IPS-15b (cell line): ENCODE measurements around the gene RARRES2.
"Not testable (repeated sequence)": the region's sequence is repeated elsewhere in the genome, so short reads cannot be mapped to it uniquely, and the experiment has no call there.

Source experiments
- H3K27me3 ChIP-seq: one replicate; pipeline ENCODE4 v1.6.1; 2013; ENCODE audit warnings: low read length; ENCODE audit not compliant: control insufficient read depth, insufficient read depth
- H3K36me3 ChIP-seq: one replicate; pipeline ENCODE4 v1.6.1; 2013; ENCODE audit warnings: low read length; ENCODE audit not compliant: control insufficient read depth, insufficient read depth
- H3K4me1 ChIP-seq: one replicate; pipeline ENCODE4 v1.6.1; 2013; ENCODE audit warnings: mild to moderate bottlenecking, low read length; ENCODE audit not compliant: control insufficient read depth, insufficient read depth
- H3K4me3 ChIP-seq: one replicate; pipeline ENCODE4 v1.5.1; 2013; ENCODE audit warnings: low read depth, low read length
- H3K9ac ChIP-seq: one replicate; pipeline ENCODE4 v1.6.1; 2013; ENCODE audit warnings: low read depth, mild to moderate bottlenecking, low read length
- H3K9me3 ChIP-seq: one replicate; pipeline ENCODE4 v1.6.1; 2013; ENCODE audit warnings: mild to moderate bottlenecking, low read length; ENCODE audit not compliant: control insufficient read depth, insufficient read depth

RARRES2 gene

DNA sequence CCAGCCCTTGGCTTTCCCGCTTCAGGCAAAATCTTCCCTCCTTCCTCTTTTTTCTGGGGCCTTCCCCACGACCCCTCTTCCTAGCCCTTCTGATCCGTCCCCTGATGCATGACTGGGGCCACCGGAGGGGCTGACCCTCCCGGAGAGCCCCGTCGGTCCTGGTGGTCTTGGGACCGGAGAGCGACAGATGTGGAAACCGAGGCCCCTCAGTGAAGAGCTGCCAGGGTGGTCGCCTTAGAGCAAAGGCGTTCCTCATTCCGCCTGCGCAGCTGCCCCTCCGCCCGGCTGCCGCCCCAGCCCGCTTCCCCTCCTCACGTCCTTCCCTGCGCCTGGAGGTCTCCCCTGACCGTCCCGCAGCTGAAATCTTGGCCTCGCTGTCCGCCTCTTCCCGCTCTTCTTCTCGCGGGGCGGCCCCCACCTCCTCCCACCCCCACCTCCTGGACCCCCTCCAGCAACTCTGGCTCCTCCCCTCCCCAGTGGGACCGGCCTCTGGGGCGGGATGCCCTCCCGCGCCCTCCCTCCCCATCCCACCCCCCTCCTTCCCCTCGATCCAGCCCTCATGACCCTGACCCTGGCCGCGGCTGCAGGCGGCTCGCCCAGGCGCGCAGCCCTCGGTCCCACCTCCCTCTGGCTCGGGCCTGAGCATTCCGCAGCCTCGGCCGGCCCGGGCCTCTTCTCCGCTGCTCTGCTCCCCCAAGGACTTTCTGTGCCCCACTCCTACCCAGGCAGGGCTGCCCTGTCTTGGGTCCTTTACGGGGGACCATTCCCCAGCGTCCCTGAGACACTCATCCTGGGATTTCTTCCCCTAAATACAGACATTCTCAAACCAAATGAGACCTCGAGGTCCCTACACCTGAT lies at the start of gene RARRES2:
Gene RARRES2 (minus strand): TSS at position 367 of the 858 bp plus-strand sequence. CDS start 1,020 bp downstream, outside the sequence.
- H3K9me3 ChIP-seq: no peaks in the 10 kb centered on the region
- H3K9ac ChIP-seq: peak within 1 kb of the TSS; percentile 65
- peak within 1 kb of the TSS; percentile 78 for H3K4me3 ChIP-seq
- H3K4me1 ChIP-seq: peaks cover 24% of the 10 kb centered on the region
- H3K27me3 ChIP-seq: peaks cover 30% of the 10 kb centered on the region
- peaks cover 28% of the 10 kb centered on the region for H3K36me3 ChIP-seq

DNA sequence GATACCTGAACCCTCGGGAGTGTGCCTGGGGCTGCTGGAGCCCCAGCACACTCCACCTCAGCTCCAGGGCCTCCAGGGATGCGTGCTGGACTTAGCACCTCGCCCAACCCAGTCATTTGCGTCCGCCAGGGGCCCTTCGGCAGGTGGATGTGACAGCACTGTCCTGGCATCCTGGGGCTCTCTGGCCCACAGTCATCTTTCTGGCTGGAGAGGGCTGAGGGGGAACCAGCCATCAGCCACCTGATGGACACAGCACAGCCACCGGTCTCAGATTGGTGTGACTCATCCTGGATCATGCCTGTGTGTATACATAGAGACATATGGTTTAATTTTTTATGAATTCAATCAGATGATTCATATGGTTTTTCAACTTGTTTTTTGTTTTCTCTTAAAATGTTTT lies 48.8 kb upstream of the RARRES2 start:
- H3K27me3 ChIP-seq: no peaks in the 10 kb centered on the region

DNA sequence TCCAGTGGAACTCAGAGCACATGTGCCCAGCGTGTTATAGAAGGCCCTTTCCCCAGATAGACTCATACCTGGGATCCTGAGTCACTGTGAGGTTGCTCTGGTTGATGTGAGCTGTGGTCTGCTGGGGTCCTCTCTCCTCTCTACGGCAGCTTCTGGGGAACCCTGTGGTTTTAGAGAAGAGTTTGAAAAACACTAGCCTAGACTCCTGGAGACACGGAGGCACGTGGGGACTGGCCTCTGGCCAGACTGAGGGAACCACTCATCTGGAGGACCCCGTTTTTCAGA lies 48.0 kb upstream of the RARRES2 start:
- H3K9me3 ChIP-seq: no peaks in the 10 kb centered on the region
- no peak overlapping the region for H3K4me3 ChIP-seq
- H3K36me3 ChIP-seq: peaks cover 11% of the 10 kb centered on the region
- peaks cover 9% of the 10 kb centered on the region for H3K4me1 ChIP-seq
- H3K27me3 ChIP-seq: no peaks in the 10 kb centered on the region
- no peak overlapping the region for H3K9ac ChIP-seq

More for the DNA sequence above, 48.8 kb upstream of the RARRES2 start:
- Histone ChIP-seq H3K4me3 (no peak overlapping the region), H3K9me3 (no peaks in the 10 kb centered on the region), H3K9ac (no peak overlapping the region), H3K36me3 (peaks cover 11% of the 10 kb centered on the region), H3K4me1 (peaks cover 4% of the 10 kb centered on the region)

- no peaks in the 10 kb centered on the region for H3K9me3 ChIP-seq
- peaks cover 14% of the 10 kb centered on the region for H3K4me1 ChIP-seq
- no peak overlapping the region for H3K4me3 ChIP-seq
- H3K27me3 ChIP-seq: no peaks in the 10 kb centered on the region
- no peak overlapping the region for H3K9ac ChIP-seq
- H3K36me3 ChIP-seq: peaks cover 11% of the 10 kb centered on the region
Measured at GRCh38 chr7:150388709-150389531, 47.5 kb upstream of the RARRES2 start.

GRCh38 chr7:150388306-150388705 lies 46.9 kb upstream of the RARRES2 start:
- Histone ChIP-seq H3K4me3 (no peak overlapping the region), H3K4me1 (peaks cover 15% of the 10 kb centered on the region), H3K27me3 (no peaks in the 10 kb centered on the region), H3K36me3 (peaks cover 11% of the 10 kb centered on the region), H3K9ac (no peak overlapping the region), H3K9me3 (no peaks in the 10 kb centered on the region)

DNA sequence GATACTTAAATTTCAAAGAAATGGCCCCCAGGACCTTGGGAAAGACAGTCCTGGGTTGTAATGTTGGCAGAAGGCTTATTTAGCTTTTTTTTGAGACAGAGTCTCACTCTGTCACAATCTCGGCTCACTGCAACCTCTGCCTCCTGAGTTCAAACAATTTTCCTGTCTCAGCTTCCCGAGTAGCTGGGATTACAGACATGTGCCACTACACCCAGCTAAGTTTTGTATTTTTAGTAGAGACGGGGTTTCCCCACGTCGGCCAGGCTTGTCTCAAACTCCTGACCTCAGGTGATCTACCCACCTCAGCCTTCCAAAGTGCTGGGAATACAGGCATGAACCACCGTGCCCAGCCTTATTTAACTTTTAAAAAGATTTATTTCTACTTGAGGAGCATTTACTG lies 44.5 kb upstream of the RARRES2 start:
- Histone ChIP-seq H3K4me1 (peaks cover 22% of the 10 kb centered on the region), H3K36me3 (peaks cover 11% of the 10 kb centered on the region)
- not testable (repeated sequence) for H3K27me3 ChIP-seq, H3K9ac ChIP-seq, H3K9me3 ChIP-seq, H3K4me3 ChIP-seq

DNA sequence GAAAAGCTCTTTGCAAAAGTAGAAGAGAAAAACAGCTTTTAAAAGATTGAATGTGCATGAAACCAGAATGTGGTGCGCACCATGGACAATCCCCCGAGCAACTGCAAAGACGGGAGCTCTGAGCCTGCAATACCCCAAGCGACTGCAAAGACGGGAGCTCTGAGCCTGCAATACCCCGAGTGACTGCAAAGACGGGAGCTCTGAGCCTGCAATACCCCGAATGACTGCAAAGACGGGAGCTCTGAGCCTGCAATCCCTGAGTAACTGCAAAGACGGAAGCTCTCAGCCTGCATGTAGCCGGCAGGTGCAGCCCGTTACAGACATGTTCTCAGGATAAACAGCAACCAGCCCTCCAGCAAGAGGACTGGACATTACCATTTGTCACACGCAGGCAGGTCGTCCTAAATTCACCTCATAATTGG lies 43.9 kb upstream of the RARRES2 start:
- Histone ChIP-seq H3K4me3 (no peak overlapping the region), H3K9ac (no peak overlapping the region), H3K36me3 (peaks cover 11% of the 10 kb centered on the region), H3K9me3 (no peaks in the 10 kb centered on the region), H3K4me1 (peaks cover 27% of the 10 kb centered on the region), H3K27me3 (no peaks in the 10 kb centered on the region)

- peaks cover 6% of the 10 kb centered on the region for H3K36me3 ChIP-seq
- H3K27me3 ChIP-seq: no peaks in the 10 kb centered on the region
- H3K4me1 ChIP-seq: peaks cover 28% of the 10 kb centered on the region
- no peaks in the 10 kb centered on the region for H3K9me3 ChIP-seq
- peak overlapping the region; percentile 16 for H3K4me3 ChIP-seq
- peak overlapping the region; percentile 51 for H3K9ac ChIP-seq
Measured at GRCh38 chr7:150384406-150385301, 43.2 kb upstream of the RARRES2 start.

GRCh38 chr7:150383710-150384397 lies 42.4 kb upstream of the RARRES2 start:
- H3K4me1 ChIP-seq: peaks cover 28% of the 10 kb centered on the region
- peak overlapping the region; percentile 26 for H3K4me3 ChIP-seq

GRCh38 chr7:150382844-150383225 lies 41.4 kb upstream of the RARRES2 start:
- H3K9me3 ChIP-seq: no peaks in the 10 kb centered on the region
- H3K4me1 ChIP-seq: peaks cover 31% of the 10 kb centered on the region
- no peak overlapping the region for H3K9ac ChIP-seq
- no peaks in the 10 kb centered on the region for H3K27me3 ChIP-seq
- H3K36me3 ChIP-seq: no peaks in the 10 kb centered on the region
- H3K4me3 ChIP-seq: no peak overlapping the region

More at GRCh38 chr7:150383710-150384397, 42.4 kb upstream of the RARRES2 start:
- Histone ChIP-seq H3K9ac (peak overlapping the region; percentile 32), H3K27me3 (no peaks in the 10 kb centered on the region), H3K9me3 (no peaks in the 10 kb centered on the region), H3K36me3 (no peaks in the 10 kb centered on the region)
